ENCODE data around the gene FLT1.

GRCh38 chr13:28356561-28357021, 138.3 kb downstream of the FLT1 start:
- TF ChIP-seq TAF1 (IDR thresholded peaks at IDR 0.05; ENCODE audit: borderline replicate concordance, insufficient read depth, low read length) (no peak), REST (IDR thresholded peaks at IDR 0.05; ENCODE audit: insufficient read depth in 1 of 2, low read depth in 2 of 2, low read length in 2 of 2) (no peak), POLR2AphosphoS5 (IDR thresholded peaks at IDR 0.05; ENCODE audit: low read depth, low read length) (no peak)
